Hepatic stellate cell (primary cell): ENCODE results near the gene COPS7B.

Experiments
- DNase-seq: peaks from one replicate; pipeline ENCODE4 v3.0.0; 2011; ENCODE audit warnings: low spot score

The COPS7B gene

DNA sequence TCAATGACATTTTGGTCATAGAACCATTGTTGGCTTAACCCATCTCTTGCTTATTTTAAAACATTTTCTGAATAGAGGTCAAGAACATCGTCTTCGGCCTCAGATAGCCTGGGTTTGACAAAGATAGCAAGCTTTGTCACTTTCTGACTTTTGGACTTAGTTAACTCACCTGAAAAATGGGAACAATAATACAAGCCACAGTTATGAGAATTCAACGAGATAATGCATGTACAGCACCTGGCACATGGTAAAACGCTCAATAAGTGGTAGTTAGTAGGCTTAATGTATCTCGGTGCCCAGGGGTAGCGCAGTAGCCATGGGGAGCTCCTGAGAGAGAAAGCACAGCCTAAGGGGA lies 446 bp upstream of the COPS7B start:
- no peak for DNase-seq

DNA sequence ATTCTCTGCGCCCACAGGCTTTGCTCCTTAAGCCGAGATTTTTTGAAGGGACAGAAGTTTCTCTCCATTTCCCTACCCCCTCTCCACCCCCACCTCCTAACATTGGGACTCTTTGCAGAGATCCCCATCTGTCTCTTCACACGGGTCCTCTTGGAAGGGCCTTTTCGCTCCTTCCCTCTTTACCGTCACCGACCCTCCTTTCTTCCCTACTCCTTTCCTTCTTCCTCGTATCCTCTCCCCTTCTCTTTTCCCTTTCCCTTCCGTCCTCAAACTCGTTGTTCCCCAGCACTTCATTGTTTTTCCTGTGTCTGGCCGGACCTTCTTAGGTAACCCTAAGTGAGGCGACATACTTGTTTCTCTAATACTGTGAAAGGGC lies 660 bp downstream of the COPS7B start:
- no peak for DNase-seq

DNA sequence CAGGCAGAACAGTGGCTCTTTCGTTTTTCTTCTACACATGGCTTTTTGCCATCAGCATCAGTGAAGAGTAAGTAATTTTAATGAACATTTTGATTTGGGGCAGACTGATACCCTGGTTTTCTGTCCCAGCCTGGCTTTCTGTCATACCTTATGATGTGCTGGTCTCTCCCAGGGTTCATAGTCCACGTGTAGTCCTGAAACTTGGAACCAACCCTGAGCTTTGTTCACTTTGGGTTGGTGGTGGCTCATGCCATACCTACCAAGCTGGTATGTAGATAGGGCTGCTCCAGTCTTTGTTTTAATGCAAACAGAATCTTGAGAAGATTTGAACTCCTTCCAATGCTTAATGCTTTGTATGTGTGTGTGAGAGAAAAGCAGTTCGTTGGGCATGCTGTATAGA lies 4.9 kb downstream of the COPS7B start:
- no peak for DNase-seq

DNA sequence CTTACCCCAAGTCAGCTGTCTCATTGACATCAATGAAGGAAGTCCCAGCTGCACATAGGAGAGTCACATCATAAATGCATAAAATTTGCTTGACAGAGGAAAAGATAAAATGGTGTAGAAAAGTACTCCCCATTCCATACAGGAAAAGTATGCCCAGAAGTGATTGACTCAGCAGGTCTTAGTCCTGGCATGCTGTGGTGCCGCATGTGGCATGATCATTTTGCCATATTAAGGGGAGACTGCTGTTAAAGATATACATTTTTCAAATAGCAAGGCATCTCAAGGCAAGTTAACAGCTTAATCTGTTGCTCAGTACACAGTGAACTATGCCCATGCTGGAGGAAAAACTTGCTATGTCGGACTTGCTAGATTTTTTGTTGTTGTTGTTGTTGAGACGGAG lies 8.1 kb downstream of the COPS7B start:
- no peak for DNase-seq

DNA sequence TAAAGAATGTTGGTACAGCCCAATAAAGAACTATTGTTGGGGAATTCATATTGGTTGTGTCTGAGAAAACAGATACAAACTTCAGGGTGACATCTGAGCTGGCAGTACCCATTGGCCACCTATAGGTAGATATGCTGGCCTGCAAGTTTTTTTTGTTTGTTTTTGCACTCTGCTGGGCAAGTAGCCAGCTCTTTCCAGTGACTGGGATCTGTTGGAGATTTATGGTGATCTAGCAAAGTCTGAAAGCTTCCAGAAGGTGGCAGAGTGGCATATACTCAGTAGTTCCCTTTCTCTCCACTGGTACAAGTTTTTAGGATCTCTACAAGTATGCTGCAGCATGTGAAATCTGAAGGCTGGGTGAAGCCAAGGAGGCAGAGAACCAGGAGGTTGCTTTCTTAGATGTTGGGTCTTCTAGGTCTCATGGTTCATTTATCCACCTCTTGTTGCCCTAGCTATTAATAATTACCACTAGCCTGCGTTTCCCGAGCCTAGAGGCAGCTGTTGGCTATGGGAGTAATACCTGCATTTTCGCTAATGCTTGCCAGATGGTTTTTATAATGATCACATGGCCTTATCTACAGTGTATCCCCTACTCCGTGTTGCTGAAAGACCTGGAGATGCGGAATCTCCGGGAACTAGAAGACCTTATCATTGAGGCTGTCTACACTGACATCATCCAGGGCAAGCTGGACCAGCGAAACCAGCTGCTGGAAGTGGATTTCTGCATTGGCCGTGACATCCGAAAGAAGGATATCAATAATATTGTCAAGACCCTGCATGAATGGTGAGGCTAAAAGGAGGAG lies 9.5 kb downstream of the COPS7B start:
- DNase-seq, result peak; percentile 77

DNA sequence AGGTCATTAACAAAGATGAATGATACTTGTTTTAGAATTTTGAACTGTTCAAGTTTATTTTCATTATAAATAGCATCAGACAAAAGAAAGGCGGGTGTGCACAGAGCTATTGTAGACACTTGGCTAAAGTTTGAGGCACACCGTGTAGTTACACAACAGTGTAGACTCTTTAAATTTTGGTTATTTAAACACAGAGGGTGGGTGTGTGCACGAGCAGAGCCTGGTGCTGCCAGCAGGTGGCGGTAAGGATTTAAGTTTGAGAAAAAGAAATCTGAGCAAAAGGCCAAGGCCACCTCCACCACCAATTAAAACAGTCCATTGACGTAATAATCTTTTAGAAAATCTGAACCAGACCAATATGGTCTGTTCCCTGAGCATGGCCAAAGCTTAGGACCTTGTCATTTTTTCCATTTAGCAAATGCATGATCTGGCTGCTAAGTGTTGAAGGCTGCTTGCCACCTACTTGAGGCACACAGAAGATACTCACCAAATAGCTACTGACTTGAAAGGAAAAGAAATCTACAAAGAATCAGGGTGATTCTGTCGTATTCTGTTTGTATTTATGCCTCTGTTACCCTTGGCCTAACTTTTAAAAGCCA lies 14.3 kb downstream of the COPS7B start:
- DNase-seq, result no peak

DNA sequence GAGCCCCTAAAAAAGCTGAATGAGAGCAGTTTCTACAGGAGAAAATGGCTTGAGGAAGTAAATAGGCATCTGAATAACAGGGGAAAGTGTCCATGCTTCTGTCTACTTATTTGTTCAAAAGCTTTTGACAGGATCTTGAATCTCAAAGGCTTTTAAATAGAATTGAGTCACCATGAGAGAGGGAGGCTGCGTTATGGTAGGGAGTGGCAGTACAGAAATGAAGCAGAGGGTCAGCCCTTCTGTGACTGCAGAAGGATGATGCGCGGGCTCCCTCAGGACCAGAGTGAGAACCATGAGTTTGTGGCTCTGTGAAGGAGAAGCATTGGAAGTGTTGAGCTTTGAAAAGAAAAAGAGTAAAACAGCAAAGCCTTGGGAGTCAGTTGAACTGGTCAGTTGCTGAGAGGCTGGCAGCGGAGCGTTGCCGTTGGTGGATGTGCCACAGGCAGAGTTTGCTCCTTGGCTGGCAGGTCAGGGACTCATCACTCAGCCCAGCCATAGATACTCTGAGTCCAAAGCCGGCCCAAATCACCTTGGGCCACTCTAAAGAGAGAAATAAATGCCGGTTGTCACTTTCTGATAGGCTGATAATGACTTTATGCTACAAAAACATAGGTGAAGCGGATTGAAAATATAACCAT lies 17.4 kb downstream of the COPS7B start:
- no peak for DNase-seq

DNA sequence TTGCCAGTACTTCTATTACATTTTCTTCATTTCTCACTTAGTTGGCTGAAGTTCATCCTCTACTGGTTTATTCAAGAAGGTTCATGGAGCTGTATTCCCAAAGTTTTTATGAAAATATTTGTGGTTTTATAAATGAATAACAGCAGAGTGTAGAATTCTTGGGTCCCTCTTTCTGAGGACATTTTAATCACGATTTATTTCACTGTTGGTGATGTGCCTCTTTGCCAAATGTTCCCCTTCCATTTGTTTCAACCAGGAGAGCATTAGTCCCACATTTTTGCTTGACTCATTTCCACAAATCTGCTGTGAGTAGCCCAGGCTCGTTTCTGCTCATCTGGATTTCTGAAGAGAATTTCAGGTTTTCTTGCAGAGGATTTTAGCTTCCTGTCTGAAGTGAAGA lies 20.8 kb downstream of the COPS7B start:
- no peak for DNase-seq

DNA sequence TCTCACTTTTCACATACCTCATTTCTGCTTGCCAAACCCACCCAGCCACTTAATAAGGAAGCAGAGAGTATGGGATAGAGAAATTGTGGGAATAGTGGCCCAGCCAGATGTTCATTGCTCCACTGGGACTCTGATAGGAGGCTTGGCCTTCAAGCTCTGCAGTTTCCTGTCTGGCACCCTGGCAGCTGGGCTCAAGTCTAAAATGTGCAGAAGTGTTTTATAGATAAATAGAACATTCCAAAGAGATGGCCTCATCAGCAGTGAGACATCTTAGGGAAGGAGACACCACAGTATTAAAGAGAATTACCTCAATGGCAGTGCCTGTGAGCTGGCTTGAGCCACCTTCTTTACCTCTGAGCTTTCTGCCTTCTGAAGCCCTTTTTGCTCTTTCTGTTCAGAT lies 24.7 kb downstream of the COPS7B start:
- peak; percentile 62 for DNase-seq

DNA sequence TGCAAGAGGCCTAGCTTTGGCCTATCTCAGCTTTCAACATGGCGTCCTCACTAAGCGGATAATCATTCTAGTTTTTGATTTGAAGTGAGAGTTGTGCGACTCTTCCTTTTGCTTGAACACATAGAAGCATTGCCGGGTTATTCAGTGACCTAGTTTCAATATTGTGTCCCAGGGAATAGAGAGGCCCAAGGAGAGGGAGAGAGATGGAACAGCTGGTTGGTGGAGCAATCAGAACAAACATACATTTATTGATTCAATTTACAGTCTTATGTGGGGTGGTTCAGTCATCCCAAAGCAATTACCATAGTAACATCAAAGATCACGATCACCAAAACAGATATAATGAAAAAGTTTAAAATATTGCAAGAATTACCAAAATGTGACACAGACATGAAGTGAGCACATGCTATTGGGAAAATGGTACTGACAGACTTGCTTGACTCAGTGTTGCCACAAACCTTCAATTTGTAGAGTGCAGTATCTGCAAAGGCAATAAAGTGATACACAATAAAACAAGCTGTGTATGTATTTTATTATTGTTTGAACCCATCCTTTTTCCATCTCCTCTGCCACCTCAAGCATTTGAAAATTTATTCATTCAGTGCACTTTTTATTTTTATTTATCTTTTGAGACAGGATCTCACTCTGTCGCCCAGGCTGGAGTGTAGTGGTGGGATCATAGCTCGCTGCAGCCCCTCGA lies 30.2 kb downstream of the COPS7B start:
- no peak for DNase-seq

DNA sequence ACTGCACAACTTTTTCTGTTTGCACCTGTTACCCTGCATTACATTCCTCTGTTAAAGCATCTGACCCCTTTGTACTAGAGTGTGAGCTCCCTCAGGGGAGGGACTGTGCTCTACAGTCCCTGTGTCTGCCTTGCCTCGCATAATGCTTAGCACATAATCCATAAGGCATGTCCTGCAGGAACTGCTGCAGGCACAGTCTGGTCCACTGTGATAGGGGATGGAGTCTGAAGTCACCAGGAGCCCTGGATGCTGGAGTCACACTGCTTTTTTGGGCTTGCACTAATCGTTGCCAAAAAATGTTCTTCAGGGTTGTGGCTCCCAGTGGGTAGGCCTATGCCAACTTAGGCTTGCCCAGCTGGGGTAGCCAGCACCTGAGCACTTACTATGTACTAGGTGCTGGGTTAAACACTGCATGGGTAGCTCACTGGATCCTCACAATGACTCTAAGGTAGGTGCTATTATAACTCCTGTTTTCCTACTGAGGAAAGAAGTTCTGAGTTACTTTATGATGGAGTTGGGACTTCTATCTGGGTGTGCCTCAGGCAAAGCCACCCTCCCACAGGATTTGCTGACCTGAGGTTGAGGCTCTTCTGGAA lies 33.3 kb downstream of the COPS7B start:
- DNase-seq, result no peak

DNA sequence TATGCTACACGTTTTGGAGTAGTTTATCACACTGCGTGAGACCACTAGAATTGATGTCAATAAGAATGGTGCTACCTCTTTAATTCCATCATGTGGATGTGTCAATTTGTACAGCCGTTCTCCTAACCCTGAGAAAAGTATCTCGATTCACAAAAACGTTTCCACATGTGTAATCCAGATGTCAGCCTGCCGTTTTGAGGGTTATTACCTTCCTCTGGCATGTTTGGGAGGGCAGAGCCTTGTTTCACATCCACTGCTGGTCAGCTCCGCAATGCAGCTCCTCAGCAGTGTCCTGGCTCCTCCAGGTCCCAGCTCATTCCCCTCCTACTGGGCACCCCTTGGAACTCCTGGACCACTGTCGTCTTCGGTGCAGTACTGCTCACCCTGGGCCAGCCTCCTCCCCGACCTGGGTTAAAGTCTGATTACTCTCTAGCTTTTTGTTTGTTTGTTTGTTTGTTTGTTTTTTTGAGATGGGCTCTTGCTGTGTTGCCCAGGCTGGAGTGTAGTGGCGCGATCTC lies 34.6 kb downstream of the COPS7B start:
- DNase-seq, result no peak

DNA sequence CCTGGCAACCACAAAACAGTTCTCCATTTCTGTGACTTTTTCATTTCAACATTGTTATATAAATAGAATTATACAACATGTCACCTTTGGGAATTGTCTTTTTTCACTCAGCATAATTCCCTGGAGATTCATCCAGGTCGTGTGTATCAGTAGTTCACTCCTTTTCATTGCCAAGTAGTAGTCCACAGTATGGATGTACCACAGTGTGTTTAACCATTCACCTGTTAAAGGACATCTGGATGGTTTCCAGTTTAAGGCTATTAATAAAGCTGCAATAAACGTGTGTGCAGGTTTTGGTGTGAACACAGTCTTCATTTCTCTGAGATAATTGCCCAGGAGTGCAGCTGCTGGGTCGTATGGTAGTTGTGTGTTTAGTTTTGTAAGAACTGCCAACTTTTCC lies 35.7 kb downstream of the COPS7B start:
- no peak for DNase-seq

DNA sequence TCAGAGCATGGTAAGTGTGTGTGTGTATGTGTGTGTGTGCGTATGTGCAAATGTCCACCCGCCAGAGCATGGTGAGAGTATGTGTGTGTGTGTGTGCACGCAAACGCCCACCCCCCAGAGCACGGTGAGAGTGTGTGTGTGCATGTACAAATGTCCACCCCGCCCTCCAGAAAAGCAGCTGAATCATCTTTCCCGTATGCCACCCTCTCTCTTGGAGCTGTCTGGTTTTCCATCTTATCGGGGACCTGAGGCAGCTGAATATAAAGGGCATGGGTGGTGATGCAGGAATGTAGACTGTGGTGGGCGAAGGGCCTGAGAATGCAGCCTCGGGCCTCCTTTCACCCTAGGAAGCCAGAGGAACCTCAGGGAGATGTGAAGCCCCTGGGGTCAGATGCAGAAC lies 66.9 kb downstream of the COPS7B start:
- no peak for DNase-seq

DNA sequence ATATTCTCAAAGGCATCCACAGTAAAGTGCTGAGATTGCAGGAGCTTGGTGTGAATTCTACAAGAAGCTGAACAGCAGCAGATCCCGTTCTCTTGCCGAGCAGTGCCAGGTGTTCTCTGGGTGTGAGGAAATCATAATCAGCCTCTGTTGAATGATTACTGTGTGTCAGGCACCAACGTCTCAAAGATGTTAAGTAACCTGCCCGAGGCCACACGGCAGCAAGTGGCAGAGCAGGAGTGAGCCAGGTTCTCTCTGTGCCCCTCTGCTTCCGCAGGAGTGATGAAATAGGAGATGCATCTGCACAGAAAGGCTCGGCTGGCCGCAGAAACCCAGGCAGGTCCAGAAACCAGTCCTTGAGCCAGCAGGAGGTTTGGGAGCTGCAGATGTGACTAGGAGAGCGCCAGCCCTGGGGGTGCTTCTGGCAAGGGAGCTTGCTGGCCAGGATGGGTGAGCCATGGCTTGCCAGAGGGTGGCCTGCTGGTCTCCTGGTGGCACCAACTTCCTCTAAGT lies 68.4 kb downstream of the COPS7B start:
- DNase-seq, result no peak

DNA sequence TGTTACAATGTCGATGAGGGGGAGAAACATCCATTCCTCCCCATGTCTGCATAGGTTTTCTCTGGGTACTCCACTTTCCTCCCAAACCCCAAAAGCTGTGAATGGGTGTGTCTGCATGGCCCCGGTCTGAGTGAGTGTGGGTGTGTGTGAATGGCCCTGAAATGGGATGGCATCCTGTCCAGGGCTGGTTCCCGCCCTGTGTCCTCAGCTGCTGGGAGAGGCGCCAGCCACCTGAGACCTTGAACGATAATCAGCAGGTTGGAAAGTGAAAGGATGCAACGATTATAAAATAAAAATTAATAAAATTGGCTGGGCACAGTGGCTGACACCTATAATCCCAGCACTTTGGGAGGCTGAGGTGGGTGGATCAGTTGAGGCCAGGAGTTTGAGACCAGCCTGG lies 70.7 kb downstream of the COPS7B start:
- no peak for DNase-seq
